GM21390 (cell line): ENCODE measurements around the gene NUCB1.
"Not testable (repeated sequence)": the region's sequence is repeated elsewhere in the genome, so short reads cannot be mapped to it uniquely, and the experiment has no call there.

Source experiments
- ATAC-seq: cut with Tn5 transposase; IDR thresholded peaks from one replicate; pipeline ENCODE4 v1.9.1; 2021; ENCODE audit not compliant: unreplicated experiment

NUCB1 gene

GRCh38 chr19:48905664-48906063, 5.6 kb downstream of the NUCB1 start:
- ATAC-seq = no peak

DNA sequence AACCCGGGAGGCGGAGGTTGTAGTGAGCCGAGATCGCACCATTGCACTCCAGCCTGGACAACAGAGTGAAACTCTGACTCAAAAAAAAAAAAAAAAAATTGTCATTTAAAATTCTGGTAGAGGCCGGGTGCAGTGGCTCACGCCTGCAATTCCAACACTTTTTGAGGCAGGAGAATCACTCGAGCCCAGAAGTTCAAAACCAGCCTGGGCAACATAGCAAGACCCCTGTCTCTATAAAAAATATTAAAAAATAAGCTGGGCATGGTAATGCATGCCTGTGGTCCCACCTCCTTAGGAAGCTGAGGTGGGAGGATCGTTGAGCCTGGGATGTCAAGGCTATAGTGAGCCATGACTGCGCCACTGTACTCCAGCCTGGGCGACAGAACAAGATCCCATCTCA, 6.2 kb downstream of the NUCB1 start:
- no peak for ATAC-seq

GRCh38 chr19:48907671-48908070, 7.6 kb downstream of the NUCB1 start:
- ATAC-seq = no peak

DNA sequence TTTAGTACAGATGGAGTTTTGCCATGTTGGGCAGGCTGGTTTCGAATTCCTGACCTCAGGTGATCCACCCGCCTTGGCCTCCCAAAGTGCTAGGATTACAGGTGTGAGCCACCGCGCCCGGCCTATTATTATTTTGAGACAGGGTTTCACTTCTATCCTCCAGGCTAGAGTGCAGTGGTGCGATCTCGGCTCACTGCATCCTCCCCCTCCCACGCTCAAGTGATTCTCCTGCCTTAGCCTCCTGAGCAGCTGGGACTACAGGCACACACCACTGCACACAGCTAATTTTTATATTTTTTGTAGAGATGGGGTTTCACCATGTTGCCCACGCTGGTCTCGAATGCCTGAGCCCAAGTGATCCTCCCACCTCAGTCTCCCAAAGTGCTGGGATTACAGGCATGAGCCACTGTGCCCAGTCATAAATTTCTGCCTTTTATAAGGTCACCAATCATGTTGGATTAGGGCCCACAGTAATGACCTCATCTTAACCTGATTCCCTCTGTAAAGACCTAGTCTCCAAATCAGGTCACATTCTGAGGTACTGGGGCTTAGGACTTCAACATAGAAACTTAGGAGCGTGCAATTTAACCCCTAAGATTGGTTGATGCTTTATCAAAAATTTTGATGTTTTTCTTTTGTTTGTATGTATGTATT, 9.4 kb downstream of the NUCB1 start:
- not testable (repeated sequence) for ATAC-seq

DNA sequence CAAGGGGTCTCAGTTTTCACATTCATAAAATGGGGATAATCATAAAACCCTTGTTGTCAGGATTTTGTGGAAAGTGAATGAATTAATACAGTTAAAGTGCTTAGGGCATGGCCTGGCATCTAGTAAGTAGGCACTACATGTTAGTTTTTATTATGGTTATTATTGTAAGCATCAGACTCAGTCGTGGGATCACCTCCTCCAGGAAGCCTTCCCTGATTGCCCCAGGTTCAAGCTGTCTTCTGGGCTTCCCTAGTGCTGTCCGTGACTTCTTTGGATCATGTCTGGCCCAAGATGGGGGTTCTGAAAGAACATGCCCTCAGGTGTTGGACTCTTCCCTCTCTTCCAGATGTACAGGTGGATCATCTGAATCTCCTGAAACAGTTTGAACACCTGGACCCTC, 10.7 kb downstream of the NUCB1 start:
- ATAC-seq = no peak

DNA sequence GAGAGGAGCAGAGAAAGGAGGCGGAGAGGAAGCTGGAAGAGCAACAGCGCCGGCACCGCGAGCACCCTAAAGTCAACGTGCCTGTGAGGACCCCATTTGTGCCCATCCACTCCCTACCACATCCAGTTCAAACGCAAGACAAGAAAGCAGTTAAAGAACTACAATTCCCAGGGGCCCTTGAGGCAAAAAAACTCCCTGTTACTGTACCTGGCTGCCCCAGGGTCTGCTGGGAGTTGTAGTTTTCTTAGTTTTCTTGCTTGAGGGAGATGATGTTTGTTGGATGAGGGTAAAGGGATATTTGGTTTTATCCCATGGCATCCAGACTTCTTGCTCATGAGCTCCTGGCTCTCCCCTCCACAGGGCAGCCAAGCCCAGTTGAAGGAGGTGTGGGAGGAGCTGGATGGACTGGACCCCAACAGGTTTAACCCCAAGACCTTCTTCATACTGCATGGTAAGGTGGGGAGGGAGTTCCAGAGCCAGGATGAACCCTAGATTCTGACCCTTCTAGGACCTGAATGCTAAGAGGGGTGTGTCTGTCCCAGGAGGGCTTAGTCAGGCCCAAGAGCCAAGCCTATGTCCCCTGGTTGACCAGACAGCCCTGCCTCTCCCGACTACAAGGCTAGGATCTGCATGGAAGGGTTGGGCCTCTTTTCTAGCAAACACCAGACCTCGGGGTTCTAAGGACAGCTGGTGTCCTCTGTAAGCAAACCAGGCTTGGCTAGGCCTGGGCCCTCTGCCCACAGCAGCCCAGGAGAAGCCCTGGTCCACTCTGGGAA, 13.2 kb downstream of the NUCB1 start:
- no peak for ATAC-seq

DNA sequence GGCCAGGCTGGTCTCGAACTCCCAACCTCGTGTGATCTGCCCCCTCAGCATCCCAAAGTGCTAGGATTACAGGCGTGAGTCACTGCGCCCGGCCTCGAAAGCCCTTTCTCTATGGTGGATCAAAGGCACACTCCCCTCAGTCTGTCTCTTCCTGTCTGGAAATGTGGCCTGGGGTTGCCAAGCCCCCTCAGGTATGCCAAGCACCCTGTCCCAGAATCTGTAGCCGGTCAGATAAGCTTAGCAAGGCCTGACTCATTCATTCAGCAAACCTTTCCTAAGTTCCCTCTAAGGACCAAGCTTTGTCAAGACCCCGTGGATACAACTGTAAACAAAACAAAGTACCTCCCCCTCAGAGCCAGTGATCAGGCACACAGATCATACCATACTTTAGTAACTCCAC, 14.1 kb downstream of the NUCB1 start:
- no peak for ATAC-seq

DNA sequence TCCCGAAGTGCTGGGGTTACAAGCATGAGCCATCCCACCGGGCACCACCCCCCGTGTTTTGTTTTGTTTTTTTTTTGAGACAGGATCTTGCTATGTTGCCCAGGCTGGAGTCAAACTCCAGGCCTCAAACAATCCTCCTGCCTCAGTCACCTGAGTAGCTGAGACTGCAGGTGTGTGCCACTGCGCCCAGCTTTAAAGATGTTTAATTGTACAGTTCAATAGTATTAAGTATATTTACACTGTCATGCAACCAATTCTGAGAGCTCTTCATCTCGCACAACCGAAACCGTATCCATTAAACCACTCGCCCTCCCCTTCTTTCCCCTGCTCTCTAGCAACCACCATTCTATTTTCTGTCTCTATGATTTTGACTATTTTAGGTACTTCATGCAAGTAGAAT, 15.6 kb downstream of the NUCB1 start:
- no peak for ATAC-seq

GRCh38 chr19:48918071-48918470, 18.0 kb downstream of the NUCB1 start:
- no peak for ATAC-seq

GRCh38 chr19:48918801-48919247, 18.7 kb downstream of the NUCB1 start:
- no peak for ATAC-seq

- ATAC-seq = not testable (repeated sequence)
Observed at GRCh38 chr19:48919271-48919670, 19.2 kb downstream of the NUCB1 start.

DNA sequence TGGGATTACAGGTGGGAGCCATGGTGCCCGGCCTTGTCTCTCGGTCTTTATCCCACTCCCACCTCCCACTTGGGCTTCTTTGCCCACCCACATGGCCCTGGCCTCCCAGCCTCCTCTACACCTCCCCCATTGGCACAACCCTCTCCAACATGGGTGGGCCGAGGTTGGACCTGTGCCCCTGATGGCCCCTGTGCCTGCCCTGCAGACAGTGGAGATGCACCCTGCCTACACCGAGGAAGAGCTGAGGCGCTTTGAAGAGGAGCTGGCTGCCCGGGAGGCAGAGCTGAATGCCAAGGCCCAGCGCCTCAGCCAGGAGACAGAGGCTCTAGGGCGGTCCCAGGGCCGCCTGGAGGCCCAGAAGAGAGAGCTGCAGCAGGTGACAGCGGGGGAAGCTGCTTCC, 20.8 kb downstream of the NUCB1 start:
- no peak for ATAC-seq

GRCh38 chr19:48921721-48922500, 21.8 kb downstream of the NUCB1 start:
- no peak for ATAC-seq

DNA sequence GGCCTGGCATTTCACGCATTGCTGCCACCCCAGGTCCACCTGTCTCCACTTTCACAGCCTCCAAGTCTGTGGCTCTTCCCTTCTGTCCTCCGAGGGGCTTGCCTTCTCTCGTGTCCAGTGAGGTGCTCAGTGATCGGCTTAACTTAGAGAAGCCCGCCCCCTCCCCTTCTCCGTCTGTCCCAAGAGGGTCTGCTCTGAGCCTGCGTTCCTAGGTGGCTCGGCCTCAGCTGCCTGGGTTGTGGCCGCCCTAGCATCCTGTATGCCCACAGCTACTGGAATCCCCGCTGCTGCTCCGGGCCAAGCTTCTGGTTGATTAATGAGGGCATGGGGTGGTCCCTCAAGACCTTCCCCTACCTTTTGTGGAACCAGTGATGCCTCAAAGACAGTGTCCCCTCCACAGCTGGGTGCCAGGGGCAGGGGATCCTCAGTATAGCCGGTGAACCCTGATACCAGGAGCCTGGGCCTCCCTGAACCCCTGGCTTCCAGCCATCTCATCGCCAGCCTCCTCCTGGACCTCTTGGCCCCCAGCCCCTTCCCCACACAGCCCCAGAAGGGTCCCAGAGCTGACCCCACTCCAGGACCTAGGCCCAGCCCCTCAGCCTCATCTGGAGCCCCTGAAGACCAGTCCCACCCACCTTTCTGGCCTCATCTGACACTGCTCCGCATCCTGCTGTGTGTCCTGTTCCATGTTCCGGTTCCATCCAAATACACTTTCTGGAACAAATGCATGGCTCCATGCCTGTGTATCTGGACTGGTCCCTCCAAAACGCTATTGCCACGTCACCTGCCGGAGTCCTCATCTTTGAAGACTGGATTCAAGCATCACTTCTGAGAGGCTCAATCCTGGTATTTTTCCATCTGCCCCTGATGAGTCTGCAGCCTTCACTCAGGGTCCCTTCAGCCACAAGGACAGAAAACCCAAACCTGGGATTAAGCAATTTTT, 22.7 kb downstream of the NUCB1 start:
- ATAC-seq = no peak

DNA sequence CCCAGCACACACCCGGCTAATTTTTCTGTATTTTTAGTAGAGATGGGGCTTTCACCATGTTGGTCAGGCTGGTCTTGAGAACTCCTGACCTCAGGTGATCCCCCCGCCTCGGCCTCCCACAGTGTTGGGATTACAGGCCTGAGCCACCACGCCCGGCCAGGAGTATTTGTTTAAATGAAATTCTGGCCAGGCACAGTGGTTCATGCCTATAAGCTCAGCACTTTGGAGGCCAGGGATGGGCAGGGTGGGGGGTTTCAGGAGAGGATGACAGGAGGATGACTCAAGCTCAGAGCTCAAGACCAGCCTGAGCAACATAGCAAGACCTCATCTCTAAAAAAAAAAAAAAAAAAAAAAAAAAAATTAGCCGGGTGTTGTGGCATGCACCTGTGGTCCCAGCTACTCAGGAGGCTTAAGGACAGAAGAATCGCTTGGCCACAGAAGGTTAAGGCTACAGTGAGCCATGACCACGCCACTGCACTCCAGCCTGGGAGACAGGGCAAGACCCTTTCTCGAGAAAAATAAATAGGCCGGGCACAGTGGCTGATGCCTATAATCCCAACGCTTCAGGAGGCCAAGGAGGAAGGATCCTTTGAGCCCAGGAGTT, 25.2 kb downstream of the NUCB1 start:
- ATAC-seq = no peak

DNA sequence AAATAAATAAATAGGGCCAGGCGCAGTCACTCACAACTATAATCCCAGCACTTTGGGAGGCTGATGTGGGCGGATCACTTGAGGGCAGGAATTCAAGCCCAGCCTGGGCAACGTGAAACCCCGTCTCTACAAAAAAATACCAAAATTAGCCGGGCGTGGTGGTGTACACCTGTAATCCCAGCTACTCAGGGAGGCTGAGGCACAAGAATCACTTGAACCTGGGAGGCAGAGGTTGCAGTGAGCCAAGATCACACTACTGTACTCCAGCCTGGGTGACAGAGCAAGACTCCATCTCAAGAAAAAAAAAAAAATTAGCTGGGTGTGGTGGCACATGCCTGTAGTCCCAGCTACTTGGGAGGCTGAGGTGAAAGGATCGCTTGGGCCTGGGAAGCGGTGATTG, 25.8 kb downstream of the NUCB1 start:
- not testable (repeated sequence) for ATAC-seq

DNA sequence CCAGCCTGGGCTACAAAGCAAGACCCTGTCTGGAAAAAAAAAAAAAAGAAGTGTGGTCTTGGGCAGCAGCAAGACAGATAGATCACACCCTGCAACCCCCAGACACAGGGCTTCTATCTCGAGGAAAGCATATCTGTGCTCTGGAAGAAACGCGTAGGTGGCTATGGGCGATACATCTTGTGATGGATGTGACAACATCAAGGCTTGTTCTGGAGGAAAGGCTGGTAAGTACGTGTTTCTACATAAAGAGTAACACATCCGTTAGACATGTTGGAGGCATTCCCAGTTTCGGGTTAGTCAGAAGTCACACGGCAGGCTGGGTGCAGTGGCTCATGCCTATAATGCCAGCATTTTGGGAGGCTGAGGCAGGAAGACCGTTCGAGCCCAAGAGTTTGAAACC, 26.8 kb downstream of the NUCB1 start:
- ATAC-seq = no peak

- not testable (repeated sequence) for ATAC-seq
Observed at GRCh38 chr19:48927692-48928091, 27.6 kb downstream of the NUCB1 start.

DNA sequence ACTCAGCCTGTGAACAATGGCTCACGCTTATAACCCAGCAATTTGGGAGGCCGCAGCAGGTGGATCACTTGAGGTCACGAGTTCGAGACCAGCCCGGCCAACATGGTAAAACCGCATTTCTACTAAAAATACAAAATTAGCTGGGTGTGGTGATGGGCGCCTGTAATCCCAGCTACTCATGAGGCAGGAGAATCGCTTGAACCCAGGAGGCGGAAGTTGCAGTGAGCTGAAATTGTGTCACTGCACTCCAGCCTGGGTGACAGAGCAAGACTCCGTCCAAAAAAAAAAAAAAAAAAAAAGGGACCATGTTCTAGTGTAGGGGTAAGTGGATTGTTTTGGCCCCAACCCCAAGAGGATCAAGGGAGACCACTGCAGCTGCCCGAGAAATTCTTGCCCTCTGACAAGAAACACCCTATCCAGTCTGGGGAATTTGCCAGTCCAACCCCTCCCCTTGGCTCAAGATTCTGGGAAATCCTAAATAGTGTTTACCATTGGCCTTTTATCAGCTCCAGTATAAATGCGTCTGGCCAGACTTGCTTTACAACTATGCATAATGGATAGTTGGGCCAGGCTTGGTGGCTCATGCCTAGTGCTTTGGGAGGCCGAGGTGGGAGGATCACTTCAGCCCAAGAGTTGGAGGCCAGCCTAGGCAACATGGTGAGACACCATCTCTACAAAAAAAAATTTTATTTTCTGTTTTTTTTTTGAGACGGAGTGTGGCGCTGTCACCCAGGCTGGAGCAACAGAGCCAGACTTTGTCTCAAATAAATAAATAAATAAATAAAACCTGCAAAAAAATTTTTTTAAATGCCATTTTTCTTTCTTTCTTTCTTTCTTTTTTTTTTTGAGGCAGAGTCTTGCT, 28.3 kb downstream of the NUCB1 start:
- ATAC-seq = no peak
